Measurements from ENCODE around the gene WSCD1. TPM values are rescaled to one million over a fixed set of nuclear protein-coding genes. Genes with fewer than 3 reads are reported as not detected.
A peak's percentile ranks its signal among the peaks of the same experiment; 100 is the strongest.

WSCD1 gene
- total and polyA plus RNA-seq, 3 experiments from 2014 or later = 0.13 to 0.35 TPM; not detected in 1

GRCh38 chr17:6047966-6048365, 22.2 kb upstream of the WSCD1 start:
- Histone ChIP-seq H3K36me3 (ENCODE audit: insufficient read depth, low read length) (no peaks in the 10 kb centered on the region), H3K27me3 (ENCODE audit: insufficient read depth, low read length, poor library complexity, severe bottlenecking) (no peaks in the 10 kb centered on the region), H3K4me1 (ENCODE audit: insufficient read depth, low read length) (no peaks in the 10 kb centered on the region), H3K9me3 (ENCODE audit: low read length) (no peaks in the 10 kb centered on the region), H3K27ac (ENCODE audit: low read depth, low read length) (no peak overlapping the region), H3K4me3 (ENCODE audit: low read length) (no peak overlapping the region)
- Mint-ChIP-seq H3K4me1 (no peaks in the 10 kb centered on the region), H3K36me3 (no peaks in the 10 kb centered on the region), H3K4me3 (no peak overlapping the region), H3K27me3 (peaks cover 13 to 14% of the 10 kb centered on the region in 2 donors), H3K9me3 (no peaks in the 10 kb centered on the region), H3K27ac (no peak overlapping the region)
- ChIA-PET CTCF (no interaction called here), POLR2A (no interaction called here)
- no peak for DNase-seq

- no peak for DNase-seq
- Histone ChIP-seq H3K4me1 (ENCODE audit: insufficient read depth, low read length) (no peaks in the 10 kb centered on the region), H3K36me3 (ENCODE audit: insufficient read depth, low read length) (no peaks in the 10 kb centered on the region), H3K4me3 (ENCODE audit: low read length) (no peak overlapping the region), H3K27ac (ENCODE audit: low read depth, low read length) (no peak overlapping the region), H3K27me3 (ENCODE audit: insufficient read depth, low read length, poor library complexity, severe bottlenecking) (no peaks in the 10 kb centered on the region), H3K9me3 (ENCODE audit: low read length) (no peaks in the 10 kb centered on the region)
- CTCF ChIA-PET = no interaction called here
- Mint-ChIP-seq H3K27ac (no peak overlapping the region), H3K4me3 (no peak overlapping the region), H3K36me3 (no peaks in the 10 kb centered on the region), H3K4me1 (no peaks in the 10 kb centered on the region), H3K9me3 (no peaks in the 10 kb centered on the region), H3K27me3 (peaks cover 17 to 18% of the 10 kb centered on the region in 2 donors)
- POLR2A ChIA-PET = no interaction called here
Observed at GRCh38 chr17:6048486-6048885, 21.7 kb upstream of the WSCD1 start.

DNA sequence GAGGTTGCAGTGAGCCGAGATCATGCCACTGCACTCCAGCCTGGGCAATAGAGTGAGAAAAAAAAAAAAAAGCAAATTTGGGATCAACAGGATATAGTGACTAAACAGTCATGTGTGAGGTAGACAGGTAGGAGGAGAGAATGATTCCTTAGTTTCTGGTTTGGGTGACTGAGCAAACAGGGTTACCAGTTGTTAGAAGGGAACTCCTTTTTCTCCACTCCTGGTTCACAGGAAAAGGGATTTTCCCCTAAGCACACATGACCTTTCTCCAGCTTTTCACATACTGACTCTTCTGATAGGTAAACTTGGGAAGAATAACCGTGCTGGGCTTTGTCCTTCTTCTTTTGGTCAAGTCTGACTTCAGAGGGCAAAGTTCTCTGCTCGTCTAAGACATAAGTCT, 17.3 kb upstream of the WSCD1 start:
- Histone ChIP-seq H3K4me1 (ENCODE audit: insufficient read depth, low read length) (no peaks in the 10 kb centered on the region), H3K27ac (ENCODE audit: low read depth, low read length) (no peak overlapping the region), H3K4me3 (ENCODE audit: low read length) (no peak overlapping the region), H3K9me3 (ENCODE audit: low read length) (no peaks in the 10 kb centered on the region), H3K36me3 (ENCODE audit: insufficient read depth, low read length) (no peaks in the 10 kb centered on the region), H3K27me3 (ENCODE audit: insufficient read depth, low read length, poor library complexity, severe bottlenecking) (no peaks in the 10 kb centered on the region)
- Mint-ChIP-seq H3K27me3 (peaks cover 24 to 41% of the 10 kb centered on the region in 2 donors), H3K36me3 (no peaks in the 10 kb centered on the region), H3K27ac (no peak overlapping the region), H3K9me3 (no peaks in the 10 kb centered on the region), H3K4me3 (no peak overlapping the region), H3K4me1 (no peaks in the 10 kb centered on the region)
- DNase-seq = no peak
- POLR2A ChIA-PET = no interaction called here
- CTCF ChIA-PET = no interaction called here

GRCh38 chr17:6054372-6054771, 15.8 kb upstream of the WSCD1 start:
- H3K27me3 ChIP-seq (ENCODE audit: insufficient read depth, low read length, poor library complexity, severe bottlenecking) = no peaks in the 10 kb centered on the region
- POLR2A ChIA-PET = no interaction called here
- H3K4me1 Mint-ChIP-seq = no peaks in the 10 kb centered on the region
- no peak overlapping the region for H3K27ac Mint-ChIP-seq
- CTCF ChIA-PET = no interaction called here
- no peaks in the 10 kb centered on the region for H3K36me3 ChIP-seq (ENCODE audit: insufficient read depth, low read length)
- H3K4me1 ChIP-seq (ENCODE audit: insufficient read depth, low read length) = no peaks in the 10 kb centered on the region
- H3K4me3 ChIP-seq (ENCODE audit: low read length) = no peak overlapping the region
- peaks cover 24 to 50% of the 10 kb centered on the region in 2 donors for H3K27me3 Mint-ChIP-seq
- DNase-seq = no peak
- no peaks in the 10 kb centered on the region for H3K9me3 ChIP-seq (ENCODE audit: low read length)
- H3K9me3 Mint-ChIP-seq = no peaks in the 10 kb centered on the region
- H3K27ac ChIP-seq (ENCODE audit: low read depth, low read length) = no peak overlapping the region
- H3K36me3 Mint-ChIP-seq = no peaks in the 10 kb centered on the region
- peak overlapping the region in 1 of 7 donors; percentile 6 for H3K4me3 Mint-ChIP-seq

- H3K36me3 ChIP-seq (ENCODE audit: insufficient read depth, low read length) = no peaks in the 10 kb centered on the region
- Mint-ChIP-seq H3K9me3 (no peaks in the 10 kb centered on the region), H3K27me3 (peaks cover 24 to 59% of the 10 kb centered on the region in 2 donors), H3K36me3 (no peaks in the 10 kb centered on the region), H3K4me1 (no peaks in the 10 kb centered on the region), H3K4me3 (no peak overlapping the region), H3K27ac (no peak overlapping the region)
- H3K27me3 ChIP-seq (ENCODE audit: insufficient read depth, low read length, poor library complexity, severe bottlenecking) = no peaks in the 10 kb centered on the region
- H3K27ac ChIP-seq (ENCODE audit: low read depth, low read length) = no peak overlapping the region
- H3K4me3 ChIP-seq (ENCODE audit: low read length) = no peak overlapping the region
- no peaks in the 10 kb centered on the region for H3K9me3 ChIP-seq (ENCODE audit: low read length)
- ChIA-PET POLR2A (no interaction called here), CTCF (no interaction called here)
- no peak for DNase-seq
- H3K4me1 ChIP-seq (ENCODE audit: insufficient read depth, low read length) = no peaks in the 10 kb centered on the region
Observed at GRCh38 chr17:6056104-6056503, 14.1 kb upstream of the WSCD1 start.

DNA sequence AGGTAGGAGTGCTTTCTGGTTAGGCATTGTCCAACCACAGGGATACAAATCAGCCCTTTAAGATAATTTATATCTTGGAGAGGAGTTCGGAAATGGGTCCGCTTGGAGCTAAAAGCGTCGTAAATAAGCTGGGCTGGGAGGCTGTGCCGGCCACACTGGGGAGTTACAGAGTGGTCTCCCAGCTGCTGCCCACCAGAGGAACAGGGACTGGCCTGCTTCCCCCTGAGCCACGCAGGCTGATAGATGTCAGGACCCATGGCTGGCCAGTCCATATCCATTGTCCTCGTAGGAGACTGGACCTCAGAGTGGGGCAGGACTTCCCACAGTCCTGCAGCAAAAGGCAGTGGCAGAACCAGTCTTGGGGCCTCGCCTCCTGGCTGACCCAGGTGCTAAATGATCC, 12.6 kb upstream of the WSCD1 start:
- no peaks in the 10 kb centered on the region for H3K27me3 ChIP-seq (ENCODE audit: insufficient read depth, low read length, poor library complexity, severe bottlenecking)
- no peaks in the 10 kb centered on the region for H3K36me3 ChIP-seq (ENCODE audit: insufficient read depth, low read length)
- POLR2A ChIA-PET = no interaction called here
- no peak overlapping the region for H3K27ac ChIP-seq (ENCODE audit: low read depth, low read length)
- no peak for DNase-seq
- Mint-ChIP-seq H3K9me3 (no peaks in the 10 kb centered on the region), H3K27ac (no peak overlapping the region), H3K4me1 (no peaks in the 10 kb centered on the region), H3K4me3 (no peak overlapping the region), H3K36me3 (no peaks in the 10 kb centered on the region), H3K27me3 (peaks cover 19 to 57% of the 10 kb centered on the region in 2 donors)
- no peaks in the 10 kb centered on the region for H3K9me3 ChIP-seq (ENCODE audit: low read length)
- CTCF ChIA-PET = no interaction called here
- no peak overlapping the region for H3K4me3 ChIP-seq (ENCODE audit: low read length)
- no peaks in the 10 kb centered on the region for H3K4me1 ChIP-seq (ENCODE audit: insufficient read depth, low read length)

DNA sequence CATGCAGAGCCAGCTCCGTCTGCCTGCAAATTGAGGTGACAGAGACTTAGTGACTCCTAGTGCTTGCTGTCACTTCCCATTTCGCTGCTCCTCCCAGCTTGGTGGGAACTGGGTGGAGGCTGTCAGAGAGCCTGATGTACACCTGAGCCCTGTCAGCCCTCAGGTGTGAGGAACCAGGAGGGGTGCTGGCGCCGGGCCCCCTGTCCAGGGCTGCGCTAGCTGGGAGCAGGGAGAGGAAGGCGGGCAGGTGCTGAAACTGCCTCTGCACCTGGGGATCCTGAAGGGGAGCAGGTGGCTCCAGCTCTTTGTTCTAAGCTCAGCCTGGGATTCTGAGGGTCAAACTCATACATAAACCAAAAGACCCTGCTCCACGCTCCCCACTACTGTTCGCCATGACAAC, 10.8 kb upstream of the WSCD1 start:
- Histone ChIP-seq H3K4me3 (ENCODE audit: low read length) (no peak overlapping the region), H3K27me3 (ENCODE audit: insufficient read depth, low read length, poor library complexity, severe bottlenecking) (no peaks in the 10 kb centered on the region), H3K27ac (ENCODE audit: low read depth, low read length) (no peak overlapping the region), H3K4me1 (ENCODE audit: insufficient read depth, low read length) (no peaks in the 10 kb centered on the region), H3K9me3 (ENCODE audit: low read length) (no peaks in the 10 kb centered on the region), H3K36me3 (ENCODE audit: insufficient read depth, low read length) (no peaks in the 10 kb centered on the region)
- H3K4me1 Mint-ChIP-seq = no peaks in the 10 kb centered on the region
- no peaks in the 10 kb centered on the region for H3K36me3 Mint-ChIP-seq
- peaks cover 12 to 60% of the 10 kb centered on the region in 2 donors for H3K27me3 Mint-ChIP-seq
- CTCF ChIA-PET = interaction anchor here (1.1 kb wide), 1 partner anchor 9 kb away, joined by 3 read pairs; no protein-coding TSS in a partner anchor
- peaks cover 0 to 3% (median 0%) of the 10 kb centered on the region in 5 donors for H3K9me3 Mint-ChIP-seq
- POLR2A ChIA-PET = no interaction called here
- no peak overlapping the region for H3K4me3 Mint-ChIP-seq
- H3K27ac Mint-ChIP-seq = no peak overlapping the region
- no peak for DNase-seq

GRCh38 chr17:6061290-6061689, 8.9 kb upstream of the WSCD1 start:
- Mint-ChIP-seq H3K27me3 (peaks cover 9 to 56% of the 10 kb centered on the region in 2 donors), H3K9me3 (peaks cover 0 to 3% (median 0%) of the 10 kb centered on the region in 5 donors), H3K27ac (no peak overlapping the region), H3K4me3 (no peak overlapping the region), H3K36me3 (no peaks in the 10 kb centered on the region), H3K4me1 (no peaks in the 10 kb centered on the region)
- H3K4me3 ChIP-seq (ENCODE audit: low read length) = no peak overlapping the region
- DNase-seq = no peak
- no peaks in the 10 kb centered on the region for H3K4me1 ChIP-seq (ENCODE audit: insufficient read depth, low read length)
- H3K27me3 ChIP-seq (ENCODE audit: insufficient read depth, low read length, poor library complexity, severe bottlenecking) = no peaks in the 10 kb centered on the region
- ChIA-PET CTCF (no interaction called here), POLR2A (no interaction called here)
- H3K9me3 ChIP-seq (ENCODE audit: low read length) = no peaks in the 10 kb centered on the region
- no peaks in the 10 kb centered on the region for H3K36me3 ChIP-seq (ENCODE audit: insufficient read depth, low read length)
- no peak overlapping the region for H3K27ac ChIP-seq (ENCODE audit: low read depth, low read length)

DNA sequence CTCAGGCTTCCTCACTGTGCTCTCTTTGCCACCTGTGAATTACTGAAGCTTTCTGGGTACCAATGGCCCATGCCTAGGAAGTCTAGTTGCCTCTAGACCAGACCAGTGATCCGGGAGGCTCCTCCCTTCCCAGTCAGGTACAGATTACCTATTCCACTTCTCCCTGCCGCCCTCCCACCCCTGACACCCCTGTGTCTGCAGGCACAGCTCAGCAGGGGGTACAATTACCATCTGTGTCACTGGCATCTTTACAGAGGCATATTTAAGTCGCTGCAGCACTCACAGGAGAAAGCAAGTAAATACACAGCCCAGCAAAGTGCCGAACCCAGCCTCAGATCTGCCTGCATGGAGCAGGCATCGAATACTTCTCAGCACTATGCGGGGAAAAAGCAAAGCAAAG, 5.3 kb upstream of the WSCD1 start:
- no peaks in the 10 kb centered on the region for H3K9me3 ChIP-seq (ENCODE audit: low read length)
- no peak overlapping the region for H3K4me3 ChIP-seq (ENCODE audit: low read length)
- no peak overlapping the region for H3K27ac ChIP-seq (ENCODE audit: low read depth, low read length)
- Mint-ChIP-seq H3K27ac (no peak overlapping the region), H3K4me3 (no peak overlapping the region), H3K27me3 (peaks cover 32 to 76% of the 10 kb centered on the region in 2 donors), H3K4me1 (peaks cover 8 to 10% (median 9%) of the 10 kb centered on the region in 3 donors), H3K9me3 (peaks cover 0 to 4% (median 0%) of the 10 kb centered on the region in 5 donors), H3K36me3 (no peaks in the 10 kb centered on the region)
- DNase-seq = no peak
- no peaks in the 10 kb centered on the region for H3K36me3 ChIP-seq (ENCODE audit: insufficient read depth, low read length)
- CTCF ChIA-PET = no interaction called here
- POLR2A ChIA-PET = no interaction called here
- no peaks in the 10 kb centered on the region for H3K27me3 ChIP-seq (ENCODE audit: insufficient read depth, low read length, poor library complexity, severe bottlenecking)
- peaks cover 4% of the 10 kb centered on the region for H3K4me1 ChIP-seq (ENCODE audit: insufficient read depth, low read length)

Measured in CD8-positive, alpha-beta memory T cell (primary cell).